ENCODE measurements around the gene ANKRD29.

Gene ANKRD29

GRCh38 chr18:23612434-23613090 is 50.1 kb downstream of the ANKRD29 start:
- DNase-seq: no peak

- no peak for DNase-seq
These were observed 53.2 kb downstream of the ANKRD29 start for GRCh38 chr18:23609390-23610023.

GRCh38 chr18:23608211-23608610 is 54.5 kb downstream of the ANKRD29 start:
- DNase-seq: no peak

GRCh38 chr18:23605941-23606340 is 56.8 kb downstream of the ANKRD29 start:
- DNase-seq: no peak

- no peak for DNase-seq
These were observed 62.9 kb downstream of the ANKRD29 start for GRCh38 chr18:23599809-23600208.

- no peak for DNase-seq
These were observed 66.5 kb downstream of the ANKRD29 start for GRCh38 chr18:23596183-23596582.

GRCh38 chr18:23595591-23595990 is 67.1 kb downstream of the ANKRD29 start:
- no peak for DNase-seq

GRCh38 chr18:23593720-23594119 is 69.0 kb downstream of the ANKRD29 start:
- DNase-seq: no peak

GRCh38 chr18:23592911-23593310 is 69.8 kb downstream of the ANKRD29 start:
- DNase-seq: no peak

- no peak for DNase-seq
These were observed 71.7 kb downstream of the ANKRD29 start for GRCh38 chr18:23591011-23591410.

- no peak for DNase-seq
These were observed 73.7 kb downstream of the ANKRD29 start for GRCh38 chr18:23588836-23589560.

- no peak for DNase-seq
These were observed 75.5 kb downstream of the ANKRD29 start for GRCh38 chr18:23587220-23587642.

- DNase-seq: peak; percentile 94 to 96
These were observed 76.2 kb downstream of the ANKRD29 start, which contains the start of gene NPC1 for GRCh38 chr18:23586249-23587196. Gene NPC1, minus strand, starts transcription at chr18:23586506. Its CDS starts 163 bp downstream, at chr18:23586343.

GRCh38 chr18:23585897-23586248 is 76.8 kb downstream of the ANKRD29 start:
- DNase-seq: no peak

GRCh38 chr18:23585007-23585871 is 77.5 kb downstream of the ANKRD29 start:
- DNase-seq: peak; percentile 35 to 39

GRCh38 chr18:23584019-23584983 is 78.4 kb downstream of the ANKRD29 start:
- no peak for DNase-seq

- no peak for DNase-seq
These were observed 79.4 kb downstream of the ANKRD29 start for GRCh38 chr18:23583071-23583865.

- no peak for DNase-seq
These were observed 81.9 kb downstream of the ANKRD29 start for GRCh38 chr18:23580677-23581367.

Measured in activated T-cell treated with anti-CD3 and anti-CD28 coated beads, Interleukin-2, amount 50 U/mL, for 48 hours (primary cell).